ENCODE measurements around the gene CUX1.
A peak's percentile ranks its signal among the peaks of the same experiment; 100 is the strongest.

CUX1 gene

DNA sequence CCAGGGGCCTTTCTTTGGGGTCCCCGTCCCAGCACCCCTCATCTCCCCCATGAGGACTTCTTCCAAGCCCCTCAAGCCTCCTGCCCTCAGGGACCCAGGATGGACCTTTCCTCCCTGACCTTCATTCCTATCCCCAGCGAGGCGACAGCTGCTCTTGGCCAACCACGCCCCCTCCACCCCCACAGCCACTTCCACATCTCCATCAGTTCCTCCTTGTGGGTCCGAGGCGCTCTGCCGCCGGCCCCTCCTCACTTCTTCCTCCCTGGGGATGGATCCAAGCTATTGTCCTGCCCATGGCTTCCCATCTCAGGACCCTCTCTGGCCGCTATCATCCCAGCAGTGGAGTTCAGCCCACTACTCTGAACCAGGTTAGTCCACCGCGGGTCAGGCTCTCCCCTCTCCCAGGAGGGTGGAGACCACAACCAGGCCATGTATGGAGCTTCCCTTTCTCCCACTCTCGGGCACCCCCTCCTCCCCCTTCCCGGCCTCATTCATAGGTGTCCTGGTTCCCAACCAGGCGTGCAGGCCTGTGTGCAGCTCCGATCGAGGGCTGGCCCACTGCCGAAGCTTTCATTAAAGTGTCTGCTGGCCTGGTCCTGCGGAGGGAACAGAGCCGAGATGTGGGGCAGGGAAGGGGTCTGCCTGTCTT is 467.6 kb downstream of the CUX1 start (continued):
- TF ChIP-seq ZNF433 (tag by site-specific recombination; IDR thresholded peaks at IDR 0.05; ENCODE audit: low read depth) (no peak), EGR2 (tag by site-specific recombination; IDR thresholded peaks at IDR 0.05; ENCODE audit: low read depth) (0 out of 2 replicates have a peak, but pooled peaks have one; percentile 45), ZNF138 (tag by site-specific recombination; IDR thresholded peaks at IDR 0.05; ENCODE audit: borderline replicate concordance) (no peak), RBAK (tag by site-specific recombination; IDR thresholded peaks at IDR 0.05) (no peak), ZNF354C (tag by site-specific recombination; IDR thresholded peaks at IDR 0.05; ENCODE audit: borderline replicate concordance, low read depth) (no peak), ZNF335 (tag by site-specific recombination; conservative IDR thresholded peaks at IDR 0.05) (no peak), ZNF202 (tag by site-specific recombination; IDR thresholded peaks at IDR 0.05; ENCODE audit: borderline replicate concordance) (no peak), ZNF792 (tag by site-specific recombination; IDR thresholded peaks at IDR 0.05) (no peak), KLF9 (tag by site-specific recombination; IDR thresholded peaks at IDR 0.05; ENCODE audit: low read depth) (peak; percentile 41), ZNF549 (tag by site-specific recombination; IDR thresholded peaks at IDR 0.05) (no peak), ZFHX2 (tag by site-specific recombination; conservative IDR thresholded peaks at IDR 0.05) (peak; percentile 52)
- TF ChIP-seq, protein P1, sequence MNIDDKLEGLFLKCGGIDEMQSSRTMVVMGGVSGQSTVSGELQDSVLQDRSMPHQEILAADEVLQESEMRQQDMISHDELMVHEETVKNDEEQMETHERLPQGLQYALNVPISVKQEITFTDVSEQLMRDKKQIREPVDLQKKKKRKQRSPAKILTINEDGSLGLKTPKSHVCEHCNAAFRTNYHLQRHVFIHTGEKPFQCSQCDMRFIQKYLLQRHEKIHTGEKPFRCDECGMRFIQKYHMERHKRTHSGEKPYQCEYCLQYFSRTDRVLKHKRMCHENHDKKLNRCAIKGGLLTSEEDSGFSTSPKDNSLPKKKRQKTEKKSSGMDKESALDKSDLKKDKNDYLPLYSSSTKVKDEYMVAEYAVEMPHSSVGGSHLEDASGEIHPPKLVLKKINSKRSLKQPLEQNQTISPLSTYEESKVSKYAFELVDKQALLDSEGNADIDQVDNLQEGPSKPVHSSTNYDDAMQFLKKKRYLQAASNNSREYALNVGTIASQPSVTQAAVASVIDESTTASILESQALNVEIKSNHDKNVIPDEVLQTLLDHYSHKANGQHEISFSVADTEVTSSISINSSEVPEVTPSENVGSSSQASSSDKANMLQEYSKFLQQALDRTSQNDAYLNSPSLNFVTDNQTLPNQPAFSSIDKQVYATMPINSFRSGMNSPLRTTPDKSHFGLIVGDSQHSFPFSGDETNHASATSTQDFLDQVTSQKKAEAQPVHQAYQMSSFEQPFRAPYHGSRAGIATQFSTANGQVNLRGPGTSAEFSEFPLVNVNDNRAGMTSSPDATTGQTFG (tag by site-specific recombination; IDR thresholded peaks at IDR 0.05; ENCODE audit: borderline replicate concordance): no peak

DNA sequence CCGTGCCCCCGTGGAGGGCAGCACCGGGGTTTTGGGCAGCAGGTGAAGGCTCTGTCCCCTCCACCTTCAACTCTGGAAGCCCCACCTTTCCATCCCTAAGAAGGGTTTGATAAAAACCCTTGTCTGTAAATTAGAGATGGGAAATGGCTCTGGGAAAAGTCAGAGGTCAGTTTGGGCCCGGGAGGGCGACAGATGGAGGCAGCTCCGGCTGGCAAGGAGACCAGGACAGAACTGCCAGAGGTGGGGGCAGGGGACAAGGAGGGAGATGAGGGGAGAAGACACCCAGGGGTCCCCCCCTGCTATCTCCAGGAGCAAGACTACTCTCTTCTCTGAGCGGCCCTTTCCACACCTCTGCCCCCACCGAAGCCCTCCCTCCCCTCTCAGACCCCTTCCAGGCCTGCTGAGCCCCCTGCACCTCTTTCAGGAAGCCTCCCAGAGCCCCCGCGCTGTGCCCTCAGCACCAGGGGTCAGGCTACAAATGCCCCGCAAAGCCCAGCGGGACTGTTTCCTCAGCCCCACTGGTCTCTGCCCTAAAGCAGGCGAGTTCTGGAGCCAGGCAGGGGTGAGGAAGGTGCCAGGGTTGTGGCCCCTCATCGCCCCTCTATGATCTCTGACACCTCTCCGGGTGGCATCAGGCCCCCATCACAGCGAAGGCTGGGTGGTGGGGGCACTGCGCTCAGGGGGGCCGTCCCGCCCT is 468.3 kb downstream of the CUX1 start:
- CTCF ChIA-PET: no interaction called here
- Histone ChIP-seq H3K4me3 (ENCODE audit: low read depth, low read length) (peak overlapping the region; percentile 47; the same call in 1 of the 2 replicates), H3K27ac (ENCODE audit: extremely low read depth, low read depth, low read length) (peak overlapping the region; percentile 79; the same call in 1 of the 2 replicates), H3K4me1 (ENCODE audit: control insufficient read depth, insufficient read depth, low read length) (no peaks in the 10 kb centered on the region; the same call in 1 of the 2 replicates), H3K36me3 (ENCODE audit: control insufficient read depth in 2 of 2, insufficient read depth in 1 of 2, low read length in 2 of 2) (no peaks in the 10 kb centered on the region), H3K9me3 (ENCODE audit: control insufficient read depth, insufficient read depth, low read depth, low read length) (no peaks in the 10 kb centered on the region)
- POLR2A ChIA-PET: interaction anchor here (0.8 kb wide), 1 partner anchor 107 kb away, joined by 4 read pairs; no protein-coding TSS in a partner anchor
- TF ChIP-seq, protein P2, sequence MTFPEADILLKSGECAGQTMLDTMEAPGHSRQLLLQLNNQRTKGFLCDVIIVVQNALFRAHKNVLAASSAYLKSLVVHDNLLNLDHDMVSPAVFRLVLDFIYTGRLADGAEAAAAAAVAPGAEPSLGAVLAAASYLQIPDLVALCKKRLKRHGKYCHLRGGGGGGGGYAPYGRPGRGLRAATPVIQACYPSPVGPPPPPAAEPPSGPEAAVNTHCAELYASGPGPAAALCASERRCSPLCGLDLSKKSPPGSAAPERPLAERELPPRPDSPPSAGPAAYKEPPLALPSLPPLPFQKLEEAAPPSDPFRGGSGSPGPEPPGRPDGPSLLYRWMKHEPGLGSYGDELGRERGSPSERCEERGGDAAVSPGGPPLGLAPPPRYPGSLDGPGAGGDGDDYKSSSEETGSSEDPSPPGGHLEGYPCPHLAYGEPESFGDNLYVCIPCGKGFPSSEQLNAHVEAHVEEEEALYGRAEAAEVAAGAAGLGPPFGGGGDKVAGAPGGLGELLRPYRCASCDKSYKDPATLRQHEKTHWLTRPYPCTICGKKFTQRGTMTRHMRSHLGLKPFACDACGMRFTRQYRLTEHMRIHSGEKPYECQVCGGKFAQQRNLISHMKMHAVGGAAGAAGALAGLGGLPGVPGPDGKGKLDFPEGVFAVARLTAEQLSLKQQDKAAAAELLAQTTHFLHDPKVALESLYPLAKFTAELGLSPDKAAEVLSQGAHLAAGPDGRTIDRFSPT (tag by site-specific recombination; IDR thresholded peaks at IDR 0.05): peak; percentile 85; the same call in 1 of the 2 replicates
- TF ChIP-seq, protein P3, sequence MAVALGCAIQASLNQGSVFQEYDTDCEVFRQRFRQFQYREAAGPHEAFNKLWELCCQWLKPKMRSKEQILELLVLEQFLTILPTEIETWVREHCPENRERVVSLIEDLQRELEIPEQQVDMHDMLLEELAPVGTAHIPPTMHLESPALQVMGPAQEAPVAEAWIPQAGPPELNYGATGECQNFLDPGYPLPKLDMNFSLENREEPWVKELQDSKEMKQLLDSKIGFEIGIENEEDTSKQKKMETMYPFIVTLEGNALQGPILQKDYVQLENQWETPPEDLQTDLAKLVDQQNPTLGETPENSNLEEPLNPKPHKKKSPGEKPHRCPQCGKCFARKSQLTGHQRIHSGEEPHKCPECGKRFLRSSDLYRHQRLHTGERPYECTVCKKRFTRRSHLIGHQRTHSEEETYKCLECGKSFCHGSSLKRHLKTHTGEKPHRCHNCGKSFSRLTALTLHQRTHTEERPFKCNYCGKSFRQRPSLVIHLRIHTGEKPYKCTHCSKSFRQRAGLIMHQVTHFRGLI (tag by site-specific recombination; IDR thresholded peaks at IDR 0.05): 0 out of 2 replicates have a peak, but pooled peaks have one; percentile 54
- TF ChIP-seq ZIC2 (tag by site-specific recombination; IDR thresholded peaks at IDR 0.05) (no peak; the same call in 1 of the 2 replicates), ZNF10 (tag by site-specific recombination; IDR thresholded peaks at IDR 0.05) (peak; percentile 19; the same call in 1 of the 2 replicates)
- TF ChIP-seq, protein P4, sequence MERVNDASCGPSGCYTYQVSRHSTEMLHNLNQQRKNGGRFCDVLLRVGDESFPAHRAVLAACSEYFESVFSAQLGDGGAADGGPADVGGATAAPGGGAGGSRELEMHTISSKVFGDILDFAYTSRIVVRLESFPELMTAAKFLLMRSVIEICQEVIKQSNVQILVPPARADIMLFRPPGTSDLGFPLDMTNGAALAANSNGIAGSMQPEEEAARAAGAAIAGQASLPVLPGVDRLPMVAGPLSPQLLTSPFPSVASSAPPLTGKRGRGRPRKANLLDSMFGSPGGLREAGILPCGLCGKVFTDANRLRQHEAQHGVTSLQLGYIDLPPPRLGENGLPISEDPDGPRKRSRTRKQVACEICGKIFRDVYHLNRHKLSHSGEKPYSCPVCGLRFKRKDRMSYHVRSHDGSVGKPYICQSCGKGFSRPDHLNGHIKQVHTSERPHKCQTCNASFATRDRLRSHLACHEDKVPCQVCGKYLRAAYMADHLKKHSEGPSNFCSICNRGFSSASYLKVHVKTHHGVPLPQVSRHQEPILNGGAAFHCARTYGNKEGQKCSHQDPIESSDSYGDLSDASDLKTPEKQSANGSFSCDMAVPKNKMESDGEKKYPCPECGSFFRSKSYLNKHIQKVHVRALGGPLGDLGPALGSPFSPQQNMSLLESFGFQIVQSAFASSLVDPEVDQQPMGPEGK (tag by site-specific recombination; IDR thresholded peaks at IDR 0.05): peak; percentile 94; the same call in 1 of the 2 replicates
